HepG2 (cell line): ENCODE results near the gene TSPAN18. TPM values are rescaled to one million over a fixed set of nuclear protein-coding genes. Genes with fewer than 3 reads are reported as not detected.
A peak's percentile ranks its signal among the peaks of the same experiment; 100 is the strongest.

Experiments
- ATAC-seq: fragments of 200-7000 bp; cut with Tn5 transposase; 3 replicates; pipeline ENCODE4 v1.9.1; 2020; ENCODE audit warnings: mild to moderate bottlenecking, moderate library complexity
- BruUV-seq: library from RNA; stranded (reverse); fragments of 400-500 nt; replicated peaks from 2 replicates; lab custom pipeline; 2021; lab: Mats Ljungman, UMichigan
- CTCF ChIA-PET: fragments of 300-600 bp; formaldehyde crosslinking; extraction: SDS; loops from one replicate; lab custom pipeline; 2021; ENCODE audit warnings: low total read pairs, inconsistent platforms, low intra/inter-chr PET ratio; lab: Yijun Ruan, JAX
- POLR2A ChIA-PET: fragments of 350-600 bp; sonication (Branson Sonifier 250); formaldehyde crosslinking; loops from one replicate; lab custom pipeline; 2020; ENCODE audit warnings: antibody characterized with exemption, inconsistent platforms; lab: Yijun Ruan, JAX
- DNase-seq: peaks from one replicate; pipeline ENCODE4 v3.0.0-alpha.2; 2015; ENCODE audit warnings: low spot score
- FAIRE-seq: peaks from 3 replicates; lab custom pipeline; 2011; peaks lifted over from hg19 to GRCh38; lab: Jason Lieb, UNC
- H2AFZ ChIP-seq: one replicate; pipeline ENCODE4 v1.6.1; 2011; ENCODE audit warnings: low read length, inconsistent platforms
- H3K27ac ChIP-seq: fragments of 300-600 bp; 3 replicates; pipeline ENCODE4 v1.8.0; 2011; ENCODE audit warnings: mixed run types, mild to moderate bottlenecking, mixed read lengths, low read length, inconsistent platforms; ENCODE audit not compliant: insufficient read depth; ENCODE audit errors: extremely low read length
- H3K27me3 ChIP-seq, 2 experiments: fragments of 200-600 bp in 1 of 2; 2 replicates in 1 of 2; 3 replicates in 1 of 2; pipeline versions ENCODE4 v1.6.0 to v1.8.0; 2011; ENCODE audit warnings: low read length in 2 of 2, mild to moderate bottlenecking in 2 of 2, moderate library complexity in 2 of 2, inconsistent platforms in 1 of 2; ENCODE audit not compliant: insufficient read depth in 2 of 2, control insufficient read depth in 1 of 2
- H3K36me3 ChIP-seq, 2 experiments: fragments of 200-600 bp in 1 of 2; replicated peaks in 1 of 2; 2 replicates in 1 of 2; 3 replicates in 1 of 2; pipeline versions ENCODE4 v1.5.1 to v1.8.0; 2011; ENCODE audit warnings: low read length in 2 of 2, inconsistent platforms in 1 of 2; ENCODE audit not compliant: insufficient read depth in 2 of 2, control insufficient read depth in 1 of 2
- H3K4me1 ChIP-seq: 2 replicates; pipeline ENCODE4 v1.5.1; 2012; ENCODE audit warnings: low read length, inconsistent platforms; ENCODE audit not compliant: insufficient read depth
- H3K4me2 ChIP-seq: 2 replicates; pipeline ENCODE4 v1.6.0; 2011; ENCODE audit warnings: low read depth, low read length, inconsistent platforms
- H3K4me3 ChIP-seq, 3 experiments: fragments of 200-600 bp in 1 of 3; sonication (generic), shearing (Covaris generic) in 1 of 3; replicated peaks in 1 of 3; 2 replicates each; pipeline ENCODE4 v1.5.1; 2011 to 2016; ENCODE audit warnings: low read length in 3 of 3, inconsistent platforms in 2 of 3, low read depth in 2 of 3, mild to moderate bottlenecking in 2 of 3, control low read depth in 1 of 3, mixed read lengths in 1 of 3; ENCODE audit not compliant: insufficient read depth in 1 of 3
- H3K79me2 ChIP-seq: one replicate; pipeline ENCODE4 v1.6.1; 2011; ENCODE audit warnings: low read length, inconsistent platforms; ENCODE audit not compliant: insufficient read depth
- H3K9ac ChIP-seq: 2 replicates; pipeline ENCODE4 v1.6.0; 2011; ENCODE audit warnings: mild to moderate bottlenecking, low read depth, low read length, inconsistent platforms; ENCODE audit not compliant: insufficient read depth
- H3K9me3 ChIP-seq: 2 replicates; pipeline ENCODE4 v1.5.1; 2012; ENCODE audit warnings: mild to moderate bottlenecking, low read length
- H4K20me1 ChIP-seq: 2 replicates; pipeline ENCODE4 v1.6.0; 2011; ENCODE audit warnings: inconsistent platforms, mild to moderate bottlenecking, low read length, moderate library complexity; ENCODE audit not compliant: insufficient read depth
- FOXP4 ChIP-seq: sonication (generic); formaldehyde crosslinking; IDR thresholded peaks from 2 replicates; pipeline ENCODE4 v1.4.0; 2020; ENCODE audit warnings: missing genetic modification reagents
- GTF2F1 ChIP-seq: fragments of 150-350 bp; IDR thresholded peaks from 2 replicates; pipeline ENCODE4 v1.6.1; 2014; ENCODE audit warnings: low read length
- LRRFIP1 ChIP-seq: sonication (generic); formaldehyde crosslinking; conservative IDR thresholded peaks from 2 replicates; pipeline ENCODE4 v1.4.0; 2020; ENCODE audit warnings: missing genetic modification reagents
- MAFK ChIP-seq, 2 experiments: IDR thresholded peaks in 1 of 2; conservative IDR thresholded peaks in 1 of 2; 2 replicates each; pipeline ENCODE4 v1.6.1; 2011; ENCODE audit warnings: improper control_type of control experiment in 2 of 2, low read length in 2 of 2
- POGZ ChIP-seq: sonication (generic); formaldehyde crosslinking; IDR thresholded peaks from 2 replicates; pipeline ENCODE4 v1.4.0; 2020; ENCODE audit warnings: mild to moderate bottlenecking, missing genetic modification reagents
- ZC3H13 ChIP-seq: sonication (generic); formaldehyde crosslinking; IDR thresholded peaks from 2 replicates; pipeline ENCODE4 v1.8.1; 2023; ENCODE audit warnings: mild to moderate bottlenecking, missing genetic modification reagents, moderate library complexity
- ZNF598 ChIP-seq: sonication (generic); formaldehyde crosslinking; IDR thresholded peaks from 2 replicates; pipeline ENCODE4 v1.5.1; 2020; ENCODE audit warnings: mild to moderate bottlenecking, missing genetic modification reagents, borderline replicate concordance
- ZSCAN25 ChIP-seq: sonication (generic); formaldehyde crosslinking; IDR thresholded peaks from 2 replicates; pipeline ENCODE4 v1.8.0; 2022; ENCODE audit warnings: mild to moderate bottlenecking, missing genetic modification reagents
- WGBS: methylation state at CpG from one replicate; pipeline ENCODE4 v1.1.6; 2017; ENCODE audit warnings: low lambda C conversion rate; 5-methylcytosine and 5-hydroxymethylcytosine counted together
- in situ Hi-C: cut with HindIII; loops from 2 replicates; pipeline ENCODE4 v1.10.0; 2017; ENCODE audit warnings: low pct_unique_long_range_greater_than_20kb; ENCODE audit not compliant: extremely low pct_ligation_motif_present
- intact Hi-C: fragments of 100-400 bp; cut with micrococcal nuclease; formaldehyde crosslinking; loops from one replicate; pipeline ENCODE4 v1.10.0; 2022; ENCODE audit not compliant: unreplicated experiment
- polyA plus RNA-seq, 8 experiments: library from polyadenylated mRNA; depleted of rRNA in 3 of 8; stranded (reverse) in 7 of 8; unstranded in 1 of 8; fragments of >200 nt; fragmentation: Illumina TruSeq in 4 of 8; extraction: Trizol in 4 of 8; gene quantifications; 2 replicates each; pipeline versions ENCODE4 v1.2.1 to v1.2.3, GENCODE V29; 2011 to 2016; ENCODE audit warnings: low read depth in 4 of 8, missing spikeins in 1 of 8, mixed read lengths in 1 of 8; ENCODE audit not compliant: insufficient read depth in 1 of 8
- total RNA-seq, 5 experiments: library from RNA; depleted of rRNA; stranded (reverse); fragments of >200 nt; fragmentation: Illumina TruSeq; extraction: Trizol; gene quantifications; 2 replicates each; pipeline ENCODE4 v1.2.3, GENCODE V29; 2016; ENCODE audit warnings: low read depth in 1 of 5

TSPAN18 gene
- total and polyA plus RNA-seq, 2 of the 13 experiments (the other 11 are each of a cell fraction or from before 2014, with no cell fraction given): not detected

- DNase-seq: no peak
- Histone ChIP-seq H3K4me2 (no peak overlapping the region), H3K27me3 (no peaks in the 10 kb centered on the region), H3K36me3 (no peaks in the 10 kb centered on the region), H4K20me1 (no peaks in the 10 kb centered on the region), H3K9me3 (no peaks in the 10 kb centered on the region), H3K4me1 (0 out of 2 replicates have a peak, but pooled peaks cover 6% of the 10 kb centered on the region), H3K27ac (no peak overlapping the region), H3K4me3 (no peak overlapping the region), H2AFZ (no peak overlapping the region), H3K79me2 (no peaks in the 10 kb centered on the region), H3K9ac (no peak overlapping the region)
- POLR2A ChIA-PET: no interaction called here
- 4% methylated on average over 3 of the region's 3 CpGs for WGBS
- no peak for ATAC-seq
- CTCF ChIA-PET: no interaction called here
- intact Hi-C loops (no loop called here), in situ Hi-C loops (no loop called here)
- no peak for TF ChIP-seq ZSCAN25 (CRISPR knock-in tag)
- peak; percentile 15 to 48; a peak in 2 of 4 replicates for TF ChIP-seq MAFK (conservative IDR thresholded peaks at IDR 0.05 in 1 of 2, IDR thresholded peaks at IDR 0.05 in 1 of 2; ENCODE audit: low read length in 2 of 2)
- FAIRE-seq: no peak
- no TSS peak for BruUV-seq
Observed at GRCh38 chr11:44771841-44772240, 45.1 kb downstream of the TSPAN18 start.

GRCh38 chr11:44773351-44773965 is 46.7 kb downstream of the TSPAN18 start:
- TF ChIP-seq POGZ (CRISPR knock-in tag) (no peak), GTF2F1 (no peak), LRRFIP1 (no peak), ZNF598 (CRISPR knock-in tag) (no peak), ZC3H13 (CRISPR knock-in tag) (no peak), FOXP4 (CRISPR knock-in tag) (no peak)
- Histone ChIP-seq H3K9ac (no peak overlapping the region), H3K9me3 (no peaks in the 10 kb centered on the region), H4K20me1 (no peaks in the 10 kb centered on the region), H3K36me3 (no peaks in the 10 kb centered on the region), H3K79me2 (no peaks in the 10 kb centered on the region), H3K27me3 (no peaks in the 10 kb centered on the region), H3K4me1 (0 out of 2 replicates have a peak, but pooled peaks cover 6% of the 10 kb centered on the region), H3K4me3 (no peak overlapping the region), H2AFZ (no peak overlapping the region), H3K27ac (no peak overlapping the region), H3K4me2 (no peak overlapping the region)
- POLR2A ChIA-PET: no interaction called here
- no peak for FAIRE-seq
- 39% methylated on average over 8 of the region's 9 CpGs for WGBS
- no peak for ATAC-seq
- in situ Hi-C loops (no loop called here), intact Hi-C loops (no loop called here)
- CTCF ChIA-PET: no interaction called here
- no peak for DNase-seq
- no TSS peak for BruUV-seq
